MM.1S (cell line): ENCODE results near the gene PHLDB2.

ENCODE experiments used
- DNase-seq: peaks from one replicate; pipeline ENCODE4 v3.0.0-alpha.2; 2015
- H2AFZ ChIP-seq: fragments of 300-600 bp; sonication (generic); 2 replicates; pipeline ENCODE4 v1.6.0; 2016; ENCODE audit warnings: antibody characterized with exemption, low read length
- H3F3A ChIP-seq: fragments of 300-600 bp; sonication (generic); 2 replicates; pipeline ENCODE4 v1.6.1; 2016; ENCODE audit warnings: mild to moderate bottlenecking, antibody characterized with exemption, low read length, moderate library complexity, mixed read lengths; ENCODE audit not compliant: insufficient read depth
- H3K27ac ChIP-seq: fragments of 300-600 bp; sonication (generic); 2 replicates; pipeline ENCODE4 v1.5.1; 2016; ENCODE audit warnings: mild to moderate bottlenecking, low read length
- H3K27me3 ChIP-seq: fragments of 300-600 bp; sonication (generic); replicated peaks from 2 replicates; pipeline ENCODE4 v1.6.0; 2016; ENCODE audit warnings: low read length; ENCODE audit not compliant: insufficient read depth
- H3K36me3 ChIP-seq: fragments of 300-600 bp; sonication (generic); replicated peaks from 2 replicates; pipeline ENCODE4 v1.6.1; 2016; ENCODE audit warnings: mild to moderate bottlenecking, low read length, mixed read lengths; ENCODE audit not compliant: insufficient read depth
- H3K4me1 ChIP-seq: fragments of 300-600 bp; sonication (generic); 2 replicates; pipeline ENCODE4 v1.6.1; 2016; ENCODE audit warnings: low read length, mixed read lengths
- H3K4me2 ChIP-seq: fragments of 300-600 bp; sonication (generic); 2 replicates; pipeline ENCODE4 v1.6.0; 2016; ENCODE audit warnings: low read depth, low read length
- H3K4me3 ChIP-seq: fragments of 300-600 bp; sonication (generic); 2 replicates; pipeline ENCODE4 v1.5.1; 2016; ENCODE audit warnings: low read length, mixed read lengths
- H3K79me2 ChIP-seq: fragments of 300-600 bp; sonication (generic); 2 replicates; pipeline ENCODE4 v1.6.1; 2016; ENCODE audit warnings: mixed run types, low read length, mixed read lengths
- H3K9ac ChIP-seq: fragments of 300-600 bp; sonication (generic); 2 replicates; pipeline ENCODE4 v1.6.1; 2016; ENCODE audit warnings: low read length, mixed read lengths
- H3K9me2 ChIP-seq: fragments of 300-600 bp; sonication (generic); replicated peaks from 2 replicates; pipeline ENCODE4 v1.6.1; 2016; ENCODE audit warnings: mild to moderate bottlenecking, low read length, mixed read lengths; ENCODE audit not compliant: insufficient read depth
- H3K9me3 ChIP-seq: fragments of 300-600 bp; sonication (generic); replicated peaks from 2 replicates; pipeline ENCODE4 v1.6.1; 2016; ENCODE audit warnings: mild to moderate bottlenecking, low read length, mixed read lengths; ENCODE audit not compliant: insufficient read depth
- H4K20me1 ChIP-seq: fragments of 300-600 bp; sonication (generic); 2 replicates; pipeline ENCODE4 v1.6.1; 2016; ENCODE audit warnings: mild to moderate bottlenecking, low read length, moderate library complexity, mixed read lengths; ENCODE audit not compliant: insufficient read depth
- CTCF ChIP-seq: fragments of 300-600 bp; sonication (generic); IDR thresholded peaks from 2 replicates; pipeline ENCODE4 v1.5.1; 2016; ENCODE audit warnings: antibody characterized with exemption, low read length, mixed read lengths
- EZH2 ChIP-seq: fragments of 300-600 bp; sonication (generic); optimal IDR thresholded peaks from 2 replicates; pipeline ENCODE3; 2017; ENCODE audit warnings: low read depth, mild to moderate bottlenecking, antibody characterized with exemption, low read length, mixed read lengths
- EZH2phosphoT487 ChIP-seq: fragments of 300-600 bp; sonication (generic); IDR thresholded peaks from 2 replicates; pipeline ENCODE4 v1.6.1; 2018; ENCODE audit warnings: antibody characterized with exemption, low read length

PHLDB2 gene

GRCh38 chr3:111882799-111883198 lies 23.7 kb downstream of the PHLDB2 start:
- Histone ChIP-seq H3K36me3 (no peaks in the 10 kb centered on the region), H3K27ac (peak overlapping the region; percentile 45; the same call in 1 of the 2 replicates), H3K9ac (no peak overlapping the region), H2AFZ (no peak overlapping the region), H3K4me3 (no peak overlapping the region), H3K9me2 (no peaks in the 10 kb centered on the region), H3F3A (peaks cover 11% of the 10 kb centered on the region; the same call in 1 of the 2 replicates), H3K79me2 (no peaks in the 10 kb centered on the region), H3K27me3 (no peaks in the 10 kb centered on the region), H3K9me3 (no peaks in the 10 kb centered on the region), H3K4me1 (peaks cover 19% of the 10 kb centered on the region), H4K20me1 (no peaks in the 10 kb centered on the region), H3K4me2 (peak overlapping the region; percentile 42; the same call in 1 of the 2 replicates)
- TF ChIP-seq CTCF = no peak
- no peak for TF ChIP-seq EZH2phosphoT487
- no peak for TF ChIP-seq EZH2
- DNase-seq = peak; percentile 78

DNA sequence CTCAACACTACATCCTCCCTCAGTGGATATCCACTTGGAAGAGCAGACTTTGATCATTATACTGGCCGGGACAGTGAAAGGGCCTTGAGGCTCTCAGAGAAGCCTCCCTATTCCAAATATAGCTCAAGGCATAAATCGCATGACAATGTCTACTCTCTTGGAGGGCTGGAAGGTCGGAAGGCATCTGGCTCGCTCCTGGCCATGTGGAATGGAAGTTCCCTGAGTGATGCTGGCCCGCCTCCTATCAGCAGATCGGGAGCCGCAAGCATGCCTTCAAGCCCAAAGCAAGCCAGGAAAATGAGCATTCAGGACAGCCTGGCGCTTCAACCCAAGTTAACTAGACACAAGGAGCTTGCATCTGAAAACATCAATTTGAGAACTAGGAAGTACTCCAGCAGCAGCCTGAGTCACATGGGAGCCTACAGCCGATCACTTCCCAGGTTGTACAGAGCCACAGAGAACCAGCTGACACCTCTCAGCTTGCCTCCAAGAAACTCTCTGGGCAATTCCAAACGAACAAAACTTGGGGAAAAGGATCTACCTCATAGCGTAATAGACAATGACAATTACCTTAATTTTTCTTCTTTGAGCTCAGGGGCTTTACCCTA lies 25.4 kb downstream of the PHLDB2 start:
- H3K36me3 ChIP-seq = no peaks in the 10 kb centered on the region
- no peak overlapping the region for H3K4me3 ChIP-seq
- no peaks in the 10 kb centered on the region for H3K79me2 ChIP-seq

GRCh38 chr3:111885578-111885977 lies 26.5 kb downstream of the PHLDB2 start:
- Histone ChIP-seq H3K36me3 (no peaks in the 10 kb centered on the region), H3K9ac (no peak overlapping the region), H3K4me1 (peaks cover 19% of the 10 kb centered on the region), H3F3A (peaks cover 11% of the 10 kb centered on the region; the same call in 1 of the 2 replicates), H3K9me3 (no peaks in the 10 kb centered on the region), H3K27me3 (no peaks in the 10 kb centered on the region), H3K4me2 (no peak overlapping the region), H3K9me2 (no peaks in the 10 kb centered on the region), H3K27ac (no peak overlapping the region), H4K20me1 (no peaks in the 10 kb centered on the region), H3K79me2 (no peaks in the 10 kb centered on the region), H2AFZ (no peak overlapping the region), H3K4me3 (no peak overlapping the region)
- no peak for DNase-seq
- TF ChIP-seq CTCF = no peak

More for the DNA sequence above, 25.4 kb downstream of the PHLDB2 start:
- Histone ChIP-seq H4K20me1 (no peaks in the 10 kb centered on the region), H3F3A (peaks cover 11% of the 10 kb centered on the region; the same call in 1 of the 2 replicates), H3K9ac (no peak overlapping the region), H3K4me1 (peaks cover 19% of the 10 kb centered on the region), H3K4me2 (no peak overlapping the region), H2AFZ (no peak overlapping the region), H3K9me2 (no peaks in the 10 kb centered on the region), H3K27ac (no peak overlapping the region), H3K9me3 (no peaks in the 10 kb centered on the region), H3K27me3 (no peaks in the 10 kb centered on the region)
- no peak for DNase-seq
- TF ChIP-seq EZH2phosphoT487 = no peak
- TF ChIP-seq CTCF = no peak
- no peak for TF ChIP-seq EZH2
